Hair follicle dermal papilla cell (primary cell): ENCODE data around the gene AIMP1. TPM values are rescaled to one million over a fixed set of nuclear protein-coding genes. Genes with fewer than 3 reads are reported as not detected.

Experiments used
- total RNA-seq: library from RNA; depleted of rRNA; stranded (reverse); fragments of >200 nt; gene quantifications from 2 replicates; pipeline ENCODE4 v1.2.3, GENCODE V29; 2012

Gene AIMP1
- 33.1 and 49.4 TPM in 2 replicates for total RNA-seq

GRCh38 chr4:106315968-106316772 is at the start of gene AIMP1, which contains the start of gene TBCK:
Gene AIMP1 (plus strand): TSS chr4:106316550. CDS start chr4:106325010, 8,460 bp downstream.
Gene TBCK (minus strand): TSS chr4:106316209. CDS start chr4:106308960, 7,249 bp downstream.

DNA sequence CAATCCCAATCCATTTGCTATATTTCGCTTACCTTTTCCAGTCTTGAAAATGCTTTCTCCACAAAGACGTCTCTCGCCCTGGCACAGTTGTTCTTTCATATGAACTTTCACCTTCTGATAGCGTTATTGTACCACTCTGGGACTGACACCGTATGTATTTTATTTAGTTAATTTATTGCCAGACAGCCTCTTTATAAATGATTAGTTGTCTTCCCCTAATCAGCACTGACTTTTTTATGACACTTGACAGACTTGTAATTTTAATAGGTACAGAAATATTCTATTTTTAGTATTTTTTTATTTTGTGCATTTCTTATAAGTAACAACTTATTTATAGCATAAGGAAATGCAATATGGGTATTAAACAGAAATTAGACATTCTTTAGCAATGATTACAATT is 52.3 kb downstream of the AIMP1 start, which contains the start of gene GIMD1:
TSS of gene GIMD1 (minus strand) at position 101 of the 400 bp plus-strand sequence. CDS start 1,343 bp downstream, outside the sequence.

Other genes with a start within 250 kb of the AIMP1 start
- gene TBCK, start 341 bp upstream of the AIMP1 start, total RNA-seq: 64.1 and 83.2 TPM in 2 replicates
- gene GIMD1, start 52.2 kb downstream of the AIMP1 start, total RNA-seq: 0.12 TPM in 1 of 2 replicates, not detected in the other